Activated CD4-positive, alpha-beta T cell treated with anti-CD3 and anti-CD28 coated beads, Interleukin-2, amount 50 U/mL, for 1 hour (primary cell): Measurements from ENCODE around the gene ADAMTSL1.

Source experiments
- DNase-seq: peaks from one replicate; pipeline ENCODE4 v3.0.0-alpha.2; 2020

The ADAMTSL1 gene

GRCh38 chr9:18705796-18706392 is 231.9 kb downstream of the ADAMTSL1 start:
- DNase-seq: no peak

- DNase-seq: no peak
Observed at GRCh38 chr9:18706648-18707047, 232.7 kb downstream of the ADAMTSL1 start.

GRCh38 chr9:18707061-18707461 is 233.1 kb downstream of the ADAMTSL1 start:
- DNase-seq: no peak

- DNase-seq: no peak
Observed at GRCh38 chr9:18707489-18708205, 233.7 kb downstream of the ADAMTSL1 start.

- DNase-seq: no peak
Observed at GRCh38 chr9:18708429-18708828, 234.5 kb downstream of the ADAMTSL1 start.

- DNase-seq: no peak
Observed at GRCh38 chr9:18710065-18710464, 236.1 kb downstream of the ADAMTSL1 start.

GRCh38 chr9:18717759-18718158 is 243.8 kb downstream of the ADAMTSL1 start:
- DNase-seq: no peak

GRCh38 chr9:18718393-18718792 is 244.4 kb downstream of the ADAMTSL1 start:
- DNase-seq: no peak

- no peak for DNase-seq
Observed at GRCh38 chr9:18718932-18719331, 245.0 kb downstream of the ADAMTSL1 start.

- DNase-seq: no peak
Observed at GRCh38 chr9:18720691-18721090, 246.7 kb downstream of the ADAMTSL1 start.

GRCh38 chr9:18721267-18721994 is 247.5 kb downstream of the ADAMTSL1 start:
- DNase-seq: no peak

GRCh38 chr9:18721995-18722310 is 248.0 kb downstream of the ADAMTSL1 start:
- DNase-seq: no peak

GRCh38 chr9:18722882-18723281 is 248.9 kb downstream of the ADAMTSL1 start:
- no peak for DNase-seq

- DNase-seq: no peak
Observed at GRCh38 chr9:18723366-18723765, 249.4 kb downstream of the ADAMTSL1 start.

- no peak for DNase-seq
Observed at GRCh38 chr9:18726546-18726945, 252.6 kb downstream of the ADAMTSL1 start.

- DNase-seq: no peak
Observed at GRCh38 chr9:18727904-18728303, 254.0 kb downstream of the ADAMTSL1 start.

- no peak for DNase-seq
Observed at GRCh38 chr9:18728642-18729041, 254.7 kb downstream of the ADAMTSL1 start.

GRCh38 chr9:18730241-18730640 is 256.3 kb downstream of the ADAMTSL1 start:
- no peak for DNase-seq

- no peak for DNase-seq
Observed at GRCh38 chr9:18739127-18739526, 265.2 kb downstream of the ADAMTSL1 start.

- DNase-seq: no peak
Observed at GRCh38 chr9:18739641-18740318, 265.8 kb downstream of the ADAMTSL1 start.

GRCh38 chr9:18741359-18741758 is 267.4 kb downstream of the ADAMTSL1 start:
- no peak for DNase-seq

- DNase-seq: no peak
Observed at GRCh38 chr9:18741945-18742344, 268.0 kb downstream of the ADAMTSL1 start.

- DNase-seq: no peak
Observed at GRCh38 chr9:18743421-18743820, 269.5 kb downstream of the ADAMTSL1 start.

GRCh38 chr9:18743971-18744370 is 270.0 kb downstream of the ADAMTSL1 start:
- DNase-seq: no peak
